Keratinocyte (primary cell): Measurements from ENCODE around the gene FHOD1. TPM values are rescaled to one million over a fixed set of nuclear protein-coding genes. Genes with fewer than 3 reads are reported as not detected.

Experiments used
- DNase-seq: peaks from one replicate; pipeline ENCODE4 v3.0.0-alpha.2; 2011; ENCODE audit warnings: low read depth, missing footprints, low spot score
- FAIRE-seq: peaks from 2 replicates; lab custom pipeline; 2011; peaks lifted over from hg19 to GRCh38; lab: Jason Lieb, UNC
- H2AFZ ChIP-seq: 2 replicates; pipeline ENCODE4 v1.6.0; 2012; ENCODE audit warnings: low read length, control low read depth, inconsistent platforms; ENCODE audit not compliant: control insufficient read depth
- H3K27ac ChIP-seq: 2 replicates; pipeline ENCODE4 v1.5.1; 2011; ENCODE audit warnings: low read length; ENCODE audit not compliant: control insufficient read depth, insufficient read depth
- H3K27me3 ChIP-seq: 3 replicates; pipeline ENCODE4 v1.6.0; 2011; ENCODE audit warnings: low read length; ENCODE audit not compliant: control insufficient read depth, insufficient read depth; ENCODE audit errors: extremely low read depth
- H3K36me3 ChIP-seq, 2 experiments: 2 replicates in 1 of 2; 3 replicates in 1 of 2; pipeline ENCODE4 v1.5.1; 2011; ENCODE audit warnings: low read length in 2 of 2, mild to moderate bottlenecking in 1 of 2; ENCODE audit not compliant: control insufficient read depth in 2 of 2, insufficient read depth in 2 of 2; ENCODE audit errors: extremely low read depth in 1 of 2
- H3K4me1 ChIP-seq: 3 replicates; pipeline ENCODE4 v1.5.1; 2011; ENCODE audit warnings: low read length; ENCODE audit not compliant: control insufficient read depth, insufficient read depth; ENCODE audit errors: extremely low read depth
- H3K4me2 ChIP-seq: 3 replicates; pipeline ENCODE4 v1.6.0; 2011; ENCODE audit warnings: low read depth, low read length; ENCODE audit not compliant: control insufficient read depth, insufficient read depth; ENCODE audit errors: extremely low read depth
- H3K4me3 ChIP-seq, 3 experiments: fragments of 200-600 bp in 1 of 3; sonication (generic) in 1 of 3; 2 replicates in 2 of 3; 3 replicates in 1 of 3; pipeline ENCODE4 v1.5.1; 2011 to 2016; ENCODE audit warnings: low read length in 3 of 3, mild to moderate bottlenecking in 3 of 3, control low read depth in 2 of 3, inconsistent platforms in 1 of 3, low read depth in 1 of 3, mixed read lengths in 1 of 3, mixed run types in 1 of 3, moderate library complexity in 1 of 3; ENCODE audit not compliant: control insufficient read depth in 2 of 3, insufficient read depth in 2 of 3; ENCODE audit errors: extremely low read depth in 1 of 3
- H3K79me2 ChIP-seq: 2 replicates; pipeline ENCODE4 v1.6.0; 2012; ENCODE audit warnings: low read length; ENCODE audit not compliant: control insufficient read depth, insufficient read depth
- H3K9ac ChIP-seq: 3 replicates; pipeline ENCODE4 v1.6.0; 2011; ENCODE audit warnings: low read length; ENCODE audit not compliant: control insufficient read depth, insufficient read depth; ENCODE audit errors: extremely low read depth
- H3K9me1 ChIP-seq: 3 replicates; pipeline ENCODE4 v1.6.0; 2011; ENCODE audit warnings: low read length; ENCODE audit not compliant: control insufficient read depth, insufficient read depth; ENCODE audit errors: extremely low read depth
- H3K9me3 ChIP-seq: 2 replicates; pipeline ENCODE4 v1.5.1; 2012; ENCODE audit warnings: low read depth, low read length; ENCODE audit not compliant: control insufficient read depth
- H4K20me1 ChIP-seq: 3 replicates; pipeline ENCODE4 v1.6.0; 2011; ENCODE audit warnings: low read length; ENCODE audit not compliant: control insufficient read depth, insufficient read depth; ENCODE audit errors: extremely low read depth
- EZH2 ChIP-seq: IDR thresholded peaks from one replicate; pipeline ENCODE4 v1.6.1; 2012; ENCODE audit warnings: inconsistent platforms, mild to moderate bottlenecking, low read length, moderate library complexity
- dilution Hi-C: fragments of 300-500 bp; cut with MboI; formaldehyde crosslinking; loops from one replicate; pipeline ENCODE4 v1.7.0; 2020; ENCODE audit warnings: low sequenced_read_pairs; ENCODE audit not compliant: extremely low pct_ligation_motif_present
- polyA plus RNA-seq, 5 experiments: library from polyadenylated mRNA; depleted of rRNA in 3 of 5; stranded (reverse) in 3 of 5; stranded (forward) in 1 of 5; unstranded in 1 of 5; fragments of >200 nt; gene quantifications; 1 replicate in 1 of 5; 2 replicates in 3 of 5; 3 replicates in 1 of 5; pipeline versions ENCODE4 v1.2.1 to v1.2.3, GENCODE V29; 2011 to 2012; ENCODE audit warnings: missing spikeins in 2 of 5, low read depth in 1 of 5, low replicate concordance in 1 of 5
- TF ChIP-seq, protein P1 (sequence below), 3 experiments: IDR thresholded peaks in 1 of 3; conservative IDR thresholded peaks in 1 of 3; optimal IDR thresholded peaks in 1 of 3; 2 replicates in 2 of 3; 3 replicates in 1 of 3; pipeline versions ENCODE3 to v1.5.1; 2011; ENCODE audit warnings: low read length in 3 of 3, mild to moderate bottlenecking in 3 of 3, moderate library complexity in 2 of 3, control low read depth in 1 of 3, inconsistent platforms in 1 of 3; ENCODE audit not compliant: insufficient read depth in 2 of 3; ENCODE audit errors: extremely low read depth in 1 of 3

FHOD1 gene
- polyA plus RNA-seq, 1 donor (not counting 4 experiments of a cell fraction or from before 2014, with no cell fraction given) = 29.4 TPM

DNA sequence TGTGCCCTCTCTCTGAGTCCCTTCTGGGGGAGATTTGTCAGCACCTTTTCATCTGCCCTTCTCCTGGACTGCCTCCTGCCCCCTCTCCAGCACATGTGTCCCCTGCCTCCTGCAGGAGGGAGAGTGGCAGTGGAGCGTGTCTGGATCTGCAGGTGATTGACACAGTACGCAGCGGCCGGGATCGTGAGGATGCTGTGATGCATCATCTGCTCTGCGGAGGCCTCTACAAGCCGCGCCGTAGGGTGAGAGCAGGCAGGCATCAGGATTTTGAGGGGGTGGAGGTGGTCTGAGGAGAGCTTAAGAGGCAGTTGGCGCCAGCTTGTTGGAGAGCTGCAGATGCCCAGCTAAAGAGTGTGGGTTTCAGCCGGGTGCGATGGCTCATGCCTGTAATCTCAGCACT lies 12.4 kb upstream of the FHOD1 start:
- H4K20me1 ChIP-seq = no peaks in the 10 kb centered on the region
- H3K9me3 ChIP-seq = no peaks in the 10 kb centered on the region
- H3K27ac ChIP-seq = no peak overlapping the region
- no peaks in the 10 kb centered on the region for H3K9me1 ChIP-seq
- no peak overlapping the region for H2AFZ ChIP-seq
- no peak overlapping the region for H3K4me3 ChIP-seq
- H3K4me1 ChIP-seq = no peaks in the 10 kb centered on the region
- dilution Hi-C loops = no loop called here
- H3K9ac ChIP-seq = no peak overlapping the region
- FAIRE-seq (no peak), DNase-seq (no peak)
- H3K79me2 ChIP-seq = no peaks in the 10 kb centered on the region
- H3K36me3 ChIP-seq = no peaks in the 10 kb centered on the region
- peaks cover 11% of the 10 kb centered on the region for H3K27me3 ChIP-seq
- TF ChIP-seq, protein P1, sequence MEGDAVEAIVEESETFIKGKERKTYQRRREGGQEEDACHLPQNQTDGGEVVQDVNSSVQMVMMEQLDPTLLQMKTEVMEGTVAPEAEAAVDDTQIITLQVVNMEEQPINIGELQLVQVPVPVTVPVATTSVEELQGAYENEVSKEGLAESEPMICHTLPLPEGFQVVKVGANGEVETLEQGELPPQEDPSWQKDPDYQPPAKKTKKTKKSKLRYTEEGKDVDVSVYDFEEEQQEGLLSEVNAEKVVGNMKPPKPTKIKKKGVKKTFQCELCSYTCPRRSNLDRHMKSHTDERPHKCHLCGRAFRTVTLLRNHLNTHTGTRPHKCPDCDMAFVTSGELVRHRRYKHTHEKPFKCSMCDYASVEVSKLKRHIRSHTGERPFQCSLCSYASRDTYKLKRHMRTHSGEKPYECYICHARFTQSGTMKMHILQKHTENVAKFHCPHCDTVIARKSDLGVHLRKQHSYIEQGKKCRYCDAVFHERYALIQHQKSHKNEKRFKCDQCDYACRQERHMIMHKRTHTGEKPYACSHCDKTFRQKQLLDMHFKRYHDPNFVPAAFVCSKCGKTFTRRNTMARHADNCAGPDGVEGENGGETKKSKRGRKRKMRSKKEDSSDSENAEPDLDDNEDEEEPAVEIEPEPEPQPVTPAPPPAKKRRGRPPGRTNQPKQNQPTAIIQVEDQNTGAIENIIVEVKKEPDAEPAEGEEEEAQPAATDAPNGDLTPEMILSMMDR (optimal IDR thresholded peaks at IDR 0.05 in 1 of 3, IDR thresholded peaks at IDR 0.05 in 1 of 3, conservative IDR thresholded peaks at IDR 0.05 in 1 of 3; ENCODE audit: extremely low read depth in 1 of 3, insufficient read depth in 2 of 3, low read length in 3 of 3) = no peak
- TF ChIP-seq EZH2 = no peak
- no peak overlapping the region for H3K4me2 ChIP-seq

- H3K27me3 ChIP-seq = no peaks in the 10 kb centered on the region
- no peaks in the 10 kb centered on the region for H3K79me2 ChIP-seq
- H3K4me3 ChIP-seq = no peak overlapping the region
- H4K20me1 ChIP-seq = no peaks in the 10 kb centered on the region
- dilution Hi-C loops = no loop called here
- H3K9ac ChIP-seq = no peak overlapping the region
- no peak overlapping the region for H3K4me2 ChIP-seq
- H3K27ac ChIP-seq = no peak overlapping the region
- TF ChIP-seq, protein P1 (optimal IDR thresholded peaks at IDR 0.05 in 1 of 3, IDR thresholded peaks at IDR 0.05 in 1 of 3, conservative IDR thresholded peaks at IDR 0.05 in 1 of 3; ENCODE audit: extremely low read depth in 1 of 3, insufficient read depth in 2 of 3, low read length in 3 of 3) = no peak
- TF ChIP-seq EZH2 = no peak
- H3K9me3 ChIP-seq = no peaks in the 10 kb centered on the region
- H3K4me1 ChIP-seq = no peaks in the 10 kb centered on the region
- no peaks in the 10 kb centered on the region for H3K9me1 ChIP-seq
- no peak for FAIRE-seq
- no peaks in the 10 kb centered on the region for H3K36me3 ChIP-seq
- no peak overlapping the region for H2AFZ ChIP-seq
- no peak for DNase-seq
Observed at GRCh38 chr16:67258161-67258835, 11.0 kb upstream of the FHOD1 start.
